ENCODE results near the gene USP9X.

DNA sequence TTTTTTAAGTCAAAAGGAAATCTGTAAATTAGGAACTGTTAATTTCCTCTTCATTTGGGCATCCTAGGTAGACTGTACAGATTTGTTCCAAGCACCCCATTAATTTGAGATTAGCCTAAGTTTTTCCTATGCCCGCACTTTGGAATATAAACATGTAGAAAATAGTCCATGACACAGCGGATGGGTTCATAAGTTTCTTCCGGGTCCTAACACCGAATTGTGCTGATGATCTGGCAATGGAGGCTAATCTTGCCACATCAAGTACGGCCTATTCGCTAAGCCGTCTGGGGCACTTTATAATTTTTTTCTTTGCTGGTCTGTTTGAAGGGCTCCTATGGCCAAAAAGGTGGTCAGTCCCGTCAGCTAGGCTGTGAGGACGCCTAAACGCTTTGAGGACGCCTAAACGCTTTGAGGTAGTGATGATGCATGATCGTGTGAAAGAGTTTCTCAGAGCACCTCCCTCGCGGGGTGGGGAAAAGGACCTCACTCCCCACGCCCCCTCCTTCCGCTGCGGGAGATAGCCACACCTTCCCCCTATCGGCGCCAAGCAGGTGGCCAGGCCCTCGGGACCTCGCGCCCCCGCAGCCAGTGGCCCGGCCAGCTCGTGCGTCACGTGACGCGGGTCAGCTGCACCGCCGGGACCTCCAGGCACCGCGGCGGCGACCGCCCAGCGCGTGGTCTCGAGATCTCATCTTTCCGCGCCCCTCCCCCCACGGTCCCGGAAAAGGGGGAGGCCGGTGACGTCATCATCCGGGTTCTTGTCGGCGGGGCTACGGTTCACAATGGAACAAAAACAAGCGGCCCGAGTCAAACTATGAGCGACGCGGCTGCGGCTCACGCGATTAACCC lies 977 bp upstream of the USP9X start:
- TF ChIP-seq POLR2A (IDR thresholded peaks at IDR 0.05) (peak in 1 of 2 donors; percentile 83), CTCF (IDR thresholded peaks at IDR 0.05) (peak in 1 of 3 experiments; percentile 9), POLR2AphosphoS5 (IDR thresholded peaks at IDR 0.05; ENCODE audit: insufficient read depth in 1 of 2, low read depth in 1 of 2) (peak in 1 of 2 donors; percentile 47)

Data from vagina (tissue), 2 donors.